ENCODE measurements around the gene ADAMTS14.

ADAMTS14 gene

GRCh38 chr10:70776455-70777005 lies 104.2 kb downstream of the ADAMTS14 start:
- Histone ChIP-seq H3K27me3 (ENCODE audit: control insufficient read depth in 1 of 2, insufficient read depth in 2 of 2, low read length in 2 of 2) (no peaks in the 10 kb centered on the region), H3K9me3 (ENCODE audit: control insufficient read depth in 1 of 2, low read length in 2 of 2) (no peaks in the 10 kb centered on the region), H3K4me1 (ENCODE audit: control insufficient read depth in 1 of 2, insufficient read depth in 2 of 2, low read length in 2 of 2) (no peaks in the 10 kb centered on the region), H3K27ac (ENCODE audit: low read depth, low read length) (no peak overlapping the region), H3K36me3 (ENCODE audit: control insufficient read depth in 1 of 2, insufficient read depth in 2 of 2, low read length in 2 of 2) (no peaks in the 10 kb centered on the region), H3K9ac (ENCODE audit: low read depth in 1 of 2, low read length in 2 of 2) (no peak overlapping the region), H3K4me3 (ENCODE audit: low read depth in 1 of 2, low read length in 2 of 2) (no peak overlapping the region)

GRCh38 chr10:70777063-70777875 lies 105.0 kb downstream of the ADAMTS14 start:
- no peaks in the 10 kb centered on the region for H3K27me3 ChIP-seq (ENCODE audit: control insufficient read depth in 1 of 2, insufficient read depth in 2 of 2, low read length in 2 of 2)
- no peak overlapping the region for H3K27ac ChIP-seq (ENCODE audit: low read depth, low read length)
- no peaks in the 10 kb centered on the region for H3K9me3 ChIP-seq (ENCODE audit: control insufficient read depth in 1 of 2, low read length in 2 of 2)
- no peak overlapping the region for H3K4me3 ChIP-seq (ENCODE audit: low read depth in 1 of 2, low read length in 2 of 2)
- no peaks in the 10 kb centered on the region for H3K36me3 ChIP-seq (ENCODE audit: control insufficient read depth in 1 of 2, insufficient read depth in 2 of 2, low read length in 2 of 2)
- no peaks in the 10 kb centered on the region for H3K4me1 ChIP-seq (ENCODE audit: control insufficient read depth in 1 of 2, insufficient read depth in 2 of 2, low read length in 2 of 2)
- H3K9ac ChIP-seq (ENCODE audit: low read depth in 1 of 2, low read length in 2 of 2): no peak overlapping the region

GRCh38 chr10:70778267-70778924 lies 106.1 kb downstream of the ADAMTS14 start:
- Histone ChIP-seq H3K36me3 (ENCODE audit: control insufficient read depth in 1 of 2, insufficient read depth in 2 of 2, low read length in 2 of 2) (no peaks in the 10 kb centered on the region), H3K27ac (ENCODE audit: low read depth, low read length) (no peak overlapping the region)

GRCh38 chr10:70779088-70779487 lies 106.8 kb downstream of the ADAMTS14 start:
- Histone ChIP-seq H3K36me3 (ENCODE audit: control insufficient read depth in 1 of 2, insufficient read depth in 2 of 2, low read length in 2 of 2) (no peaks in the 10 kb centered on the region), H3K27ac (ENCODE audit: low read depth, low read length) (no peak overlapping the region), H3K4me3 (ENCODE audit: low read depth in 1 of 2, low read length in 2 of 2) (no peak overlapping the region), H3K4me1 (ENCODE audit: control insufficient read depth in 1 of 2, insufficient read depth in 2 of 2, low read length in 2 of 2) (no peaks in the 10 kb centered on the region), H3K9ac (ENCODE audit: low read depth in 1 of 2, low read length in 2 of 2) (no peak overlapping the region), H3K9me3 (ENCODE audit: control insufficient read depth in 1 of 2, low read length in 2 of 2) (no peaks in the 10 kb centered on the region), H3K27me3 (ENCODE audit: control insufficient read depth in 1 of 2, insufficient read depth in 2 of 2, low read length in 2 of 2) (peaks cover 0 to 4% of the 10 kb centered on the region in 2 donors)

More at GRCh38 chr10:70778267-70778924, 106.1 kb downstream of the ADAMTS14 start:
- Histone ChIP-seq H3K27me3 (ENCODE audit: control insufficient read depth in 1 of 2, insufficient read depth in 2 of 2, low read length in 2 of 2) (peaks cover 0 to 4% of the 10 kb centered on the region in 2 donors), H3K4me3 (ENCODE audit: low read depth in 1 of 2, low read length in 2 of 2) (no peak overlapping the region), H3K9me3 (ENCODE audit: control insufficient read depth in 1 of 2, low read length in 2 of 2) (no peaks in the 10 kb centered on the region), H3K4me1 (ENCODE audit: control insufficient read depth in 1 of 2, insufficient read depth in 2 of 2, low read length in 2 of 2) (no peaks in the 10 kb centered on the region), H3K9ac (ENCODE audit: low read depth in 1 of 2, low read length in 2 of 2) (no peak overlapping the region)

- Histone ChIP-seq H3K27ac (ENCODE audit: low read depth, low read length) (no peak overlapping the region), H3K27me3 (ENCODE audit: control insufficient read depth in 1 of 2, insufficient read depth in 2 of 2, low read length in 2 of 2) (peaks cover 0 to 4% of the 10 kb centered on the region in 2 donors), H3K9ac (ENCODE audit: low read depth in 1 of 2, low read length in 2 of 2) (no peak overlapping the region)
These were observed 107.4 kb downstream of the ADAMTS14 start for GRCh38 chr10:70779511-70780369.

GRCh38 chr10:70780370-70780760 lies 108.1 kb downstream of the ADAMTS14 start:
- H3K9me3 ChIP-seq (ENCODE audit: control insufficient read depth in 1 of 2, low read length in 2 of 2): no peaks in the 10 kb centered on the region
- no peaks in the 10 kb centered on the region for H3K4me1 ChIP-seq (ENCODE audit: control insufficient read depth in 1 of 2, insufficient read depth in 2 of 2, low read length in 2 of 2)
- H3K4me3 ChIP-seq (ENCODE audit: low read depth in 1 of 2, low read length in 2 of 2): no peak overlapping the region
- H3K27me3 ChIP-seq (ENCODE audit: control insufficient read depth in 1 of 2, insufficient read depth in 2 of 2, low read length in 2 of 2): peaks cover 0 to 4% of the 10 kb centered on the region in 2 donors
- H3K36me3 ChIP-seq (ENCODE audit: control insufficient read depth in 1 of 2, insufficient read depth in 2 of 2, low read length in 2 of 2): no peaks in the 10 kb centered on the region
- no peak overlapping the region for H3K27ac ChIP-seq (ENCODE audit: low read depth, low read length)
- H3K9ac ChIP-seq (ENCODE audit: low read depth in 1 of 2, low read length in 2 of 2): no peak overlapping the region

More at GRCh38 chr10:70779511-70780369, 107.4 kb downstream of the ADAMTS14 start:
- no peak overlapping the region for H3K4me3 ChIP-seq (ENCODE audit: low read depth in 1 of 2, low read length in 2 of 2)
- no peaks in the 10 kb centered on the region for H3K9me3 ChIP-seq (ENCODE audit: control insufficient read depth in 1 of 2, low read length in 2 of 2)
- no peaks in the 10 kb centered on the region for H3K4me1 ChIP-seq (ENCODE audit: control insufficient read depth in 1 of 2, insufficient read depth in 2 of 2, low read length in 2 of 2)
- no peaks in the 10 kb centered on the region for H3K36me3 ChIP-seq (ENCODE audit: control insufficient read depth in 1 of 2, insufficient read depth in 2 of 2, low read length in 2 of 2)

- Histone ChIP-seq H3K27ac (ENCODE audit: low read depth, low read length) (no peak overlapping the region), H3K9me3 (ENCODE audit: control insufficient read depth in 1 of 2, low read length in 2 of 2) (no peaks in the 10 kb centered on the region), H3K4me3 (ENCODE audit: low read depth in 1 of 2, low read length in 2 of 2) (no peak overlapping the region), H3K4me1 (ENCODE audit: control insufficient read depth in 1 of 2, insufficient read depth in 2 of 2, low read length in 2 of 2) (no peaks in the 10 kb centered on the region), H3K36me3 (ENCODE audit: control insufficient read depth in 1 of 2, insufficient read depth in 2 of 2, low read length in 2 of 2) (no peaks in the 10 kb centered on the region), H3K27me3 (ENCODE audit: control insufficient read depth in 1 of 2, insufficient read depth in 2 of 2, low read length in 2 of 2) (peaks cover 0 to 4% of the 10 kb centered on the region in 2 donors), H3K9ac (ENCODE audit: low read depth in 1 of 2, low read length in 2 of 2) (no peak overlapping the region)
These were observed 108.5 kb downstream of the ADAMTS14 start for GRCh38 chr10:70780772-70781171.

- no peak overlapping the region for H3K4me3 ChIP-seq (ENCODE audit: low read depth in 1 of 2, low read length in 2 of 2)
- H3K4me1 ChIP-seq (ENCODE audit: control insufficient read depth in 1 of 2, insufficient read depth in 2 of 2, low read length in 2 of 2): no peaks in the 10 kb centered on the region
- no peaks in the 10 kb centered on the region for H3K36me3 ChIP-seq (ENCODE audit: control insufficient read depth in 1 of 2, insufficient read depth in 2 of 2, low read length in 2 of 2)
These were observed 109.2 kb downstream of the ADAMTS14 start for GRCh38 chr10:70781461-70782051.

GRCh38 chr10:70782086-70782745 lies 109.9 kb downstream of the ADAMTS14 start:
- H3K9me3 ChIP-seq (ENCODE audit: control insufficient read depth in 1 of 2, low read length in 2 of 2): no peaks in the 10 kb centered on the region
- no peaks in the 10 kb centered on the region for H3K36me3 ChIP-seq (ENCODE audit: control insufficient read depth in 1 of 2, insufficient read depth in 2 of 2, low read length in 2 of 2)
- no peak overlapping the region for H3K9ac ChIP-seq (ENCODE audit: low read depth in 1 of 2, low read length in 2 of 2)
- H3K27me3 ChIP-seq (ENCODE audit: control insufficient read depth in 1 of 2, insufficient read depth in 2 of 2, low read length in 2 of 2): peaks cover 0 to 4% of the 10 kb centered on the region in 2 donors
- H3K4me3 ChIP-seq (ENCODE audit: low read depth in 1 of 2, low read length in 2 of 2): no peak overlapping the region
- H3K27ac ChIP-seq (ENCODE audit: low read depth, low read length): no peak overlapping the region
- H3K4me1 ChIP-seq (ENCODE audit: control insufficient read depth in 1 of 2, insufficient read depth in 2 of 2, low read length in 2 of 2): no peaks in the 10 kb centered on the region

More at GRCh38 chr10:70781461-70782051, 109.2 kb downstream of the ADAMTS14 start:
- no peaks in the 10 kb centered on the region for H3K9me3 ChIP-seq (ENCODE audit: control insufficient read depth in 1 of 2, low read length in 2 of 2)
- no peak overlapping the region for H3K27ac ChIP-seq (ENCODE audit: low read depth, low read length)
- H3K27me3 ChIP-seq (ENCODE audit: control insufficient read depth in 1 of 2, insufficient read depth in 2 of 2, low read length in 2 of 2): peaks cover 0 to 4% of the 10 kb centered on the region in 2 donors
- no peak overlapping the region for H3K9ac ChIP-seq (ENCODE audit: low read depth in 1 of 2, low read length in 2 of 2)

Data from duodenal mucosa (tissue), 2 donors.